BJ (cell line): Measurements from ENCODE around the gene PRCP. TPM values are rescaled to one million over a fixed set of nuclear protein-coding genes. Genes with fewer than 3 reads are reported as not detected.
A peak's percentile ranks its signal among the peaks of the same experiment; 100 is the strongest.

ENCODE experiments used
- CTCF ChIA-PET: fragments of 350-600 bp; formaldehyde crosslinking; extraction: SDS; loops from one replicate; lab custom pipeline; 2021; ENCODE audit warnings: antibody characterized with exemption, inconsistent platforms; lab: Yijun Ruan, JAX
- POLR2A ChIA-PET: fragments of 300-600 bp; sonication (Branson Sonifier 250); formaldehyde crosslinking; extraction: SDS; loops from one replicate; lab custom pipeline; 2021; ENCODE audit warnings: antibody characterized with exemption; lab: Charles Lee
- DNase-seq: peaks from one replicate; pipeline ENCODE4 v3.0.0-alpha.2; 2011; ENCODE audit warnings: low read depth
- H3K27me3 ChIP-seq: 2 replicates; pipeline ENCODE4 v1.6.0; 2011; ENCODE audit warnings: low read length; ENCODE audit not compliant: control insufficient read depth, insufficient read depth
- H3K36me3 ChIP-seq: 2 replicates; pipeline ENCODE4 v1.5.1; 2011; ENCODE audit warnings: low read length; ENCODE audit not compliant: control insufficient read depth, insufficient read depth
- H3K4me3 ChIP-seq: 2 replicates; pipeline ENCODE4 v1.5.1; 2011; ENCODE audit warnings: low read depth, mild to moderate bottlenecking, control low read depth, low read length
- CTCF ChIP-seq: IDR thresholded peaks from 2 replicates; pipeline ENCODE4 v1.5.1; 2011; ENCODE audit warnings: low read depth, mild to moderate bottlenecking, control low read depth, inconsistent platforms, low read length, moderate library complexity; ENCODE audit not compliant: insufficient read depth
- polyA plus RNA-seq: library from polyadenylated mRNA; depleted of rRNA; stranded (reverse); fragments of >200 nt; gene quantifications from 2 replicates; pipeline ENCODE4 v1.2.3, GENCODE V29; 2011

PRCP gene
- polyA plus RNA-seq, 1 experiment = 62.0 TPM

GRCh38 chr11:82869657-82870056 lies 30.6 kb downstream of the PRCP start:
- Histone ChIP-seq H3K27me3 (no peaks in the 10 kb centered on the region), H3K4me3 (no peak overlapping the region), H3K36me3 (no peaks in the 10 kb centered on the region)
- ChIA-PET CTCF (interaction anchor here (1.9 to 3.2 kb wide), 3 partner anchors 16 to 94 kb away, joined by 5 to 20 read pairs (median 19); partner anchors contain the start of gene DDIAS), POLR2A (no interaction called here)
- no peak for DNase-seq
- no peak for TF ChIP-seq CTCF

- no peaks in the 10 kb centered on the region for H3K27me3 ChIP-seq
- no peak for DNase-seq
- POLR2A ChIA-PET = no interaction called here
- H3K36me3 ChIP-seq = no peaks in the 10 kb centered on the region
- CTCF ChIA-PET = interaction anchor here (0.6 to 4.2 kb wide), 52 partner anchors 8 to 1014 kb away, joined by 3 to 27 read pairs (median 4); partner anchors contain the start of genes DDIAS and PRCP
- H3K4me3 ChIP-seq = no peak overlapping the region
- peak; percentile 63 for TF ChIP-seq CTCF
Observed at GRCh38 chr11:82867495-82868082, 32.6 kb downstream of the PRCP start.

GRCh38 chr11:82865841-82866240 lies 34.4 kb downstream of the PRCP start:
- CTCF ChIA-PET = interaction anchor here (0.7 to 4.2 kb wide), 6 partner anchors 18 to 161 kb away, joined by 3 to 27 read pairs (median 4); partner anchors contain the start of genes DDIAS and PRCP

GRCh38 chr11:82864268-82864667 lies 36.0 kb downstream of the PRCP start:
- H3K36me3 ChIP-seq = no peaks in the 10 kb centered on the region
- no peak for DNase-seq
- H3K27me3 ChIP-seq = no peaks in the 10 kb centered on the region
- ChIA-PET POLR2A (no interaction called here), CTCF (interaction anchor here (0.6 to 4.2 kb wide), 3 partner anchors 37 to 98 kb away, joined by 3 to 27 read pairs (median 7); partner anchors contain the start of genes DDIAS and PRCP)
- TF ChIP-seq CTCF = peak; percentile 75
- H3K4me3 ChIP-seq = no peak overlapping the region

More at GRCh38 chr11:82865841-82866240, 34.4 kb downstream of the PRCP start:
- DNase-seq = no peak
- Histone ChIP-seq H3K36me3 (no peaks in the 10 kb centered on the region), H3K4me3 (no peak overlapping the region), H3K27me3 (no peaks in the 10 kb centered on the region)
- TF ChIP-seq CTCF = no peak
- POLR2A ChIA-PET = no interaction called here

- Histone ChIP-seq H3K4me3 (no peak overlapping the region), H3K36me3 (no peaks in the 10 kb centered on the region), H3K27me3 (no peaks in the 10 kb centered on the region)
- no peak for DNase-seq
- ChIA-PET POLR2A (no interaction called here), CTCF (interaction anchor here (1.1 to 1.9 kb wide), 3 partner anchors 11 to 145 kb away, joined by 4 to 16 read pairs (median 7); no protein-coding TSS in a partner anchor)
- TF ChIP-seq CTCF = no peak
Observed at GRCh38 chr11:82863209-82863608, 37.0 kb downstream of the PRCP start.
